Measurements from ENCODE around the gene BMF.

DNA sequence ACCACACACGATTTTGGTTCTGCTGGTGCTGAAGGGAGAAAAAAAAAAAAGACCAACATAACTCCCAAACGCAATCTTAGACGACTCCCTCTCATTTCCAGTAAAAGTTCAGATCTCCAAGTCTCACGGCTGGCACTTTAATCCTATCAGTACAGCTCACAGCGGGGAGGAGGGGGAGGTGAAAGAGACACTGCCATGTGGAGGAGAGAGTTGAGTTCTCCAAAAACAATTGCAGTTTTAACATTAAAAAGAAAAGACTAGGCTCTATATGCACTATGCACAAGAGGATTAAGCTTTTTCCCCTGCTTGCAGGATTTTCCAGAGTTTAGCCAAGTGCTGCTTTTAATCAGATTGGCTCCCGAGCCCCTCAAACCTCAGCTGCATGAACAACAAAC is 16.8 kb downstream of the BMF start:
- TF ChIP-seq, protein P1, sequence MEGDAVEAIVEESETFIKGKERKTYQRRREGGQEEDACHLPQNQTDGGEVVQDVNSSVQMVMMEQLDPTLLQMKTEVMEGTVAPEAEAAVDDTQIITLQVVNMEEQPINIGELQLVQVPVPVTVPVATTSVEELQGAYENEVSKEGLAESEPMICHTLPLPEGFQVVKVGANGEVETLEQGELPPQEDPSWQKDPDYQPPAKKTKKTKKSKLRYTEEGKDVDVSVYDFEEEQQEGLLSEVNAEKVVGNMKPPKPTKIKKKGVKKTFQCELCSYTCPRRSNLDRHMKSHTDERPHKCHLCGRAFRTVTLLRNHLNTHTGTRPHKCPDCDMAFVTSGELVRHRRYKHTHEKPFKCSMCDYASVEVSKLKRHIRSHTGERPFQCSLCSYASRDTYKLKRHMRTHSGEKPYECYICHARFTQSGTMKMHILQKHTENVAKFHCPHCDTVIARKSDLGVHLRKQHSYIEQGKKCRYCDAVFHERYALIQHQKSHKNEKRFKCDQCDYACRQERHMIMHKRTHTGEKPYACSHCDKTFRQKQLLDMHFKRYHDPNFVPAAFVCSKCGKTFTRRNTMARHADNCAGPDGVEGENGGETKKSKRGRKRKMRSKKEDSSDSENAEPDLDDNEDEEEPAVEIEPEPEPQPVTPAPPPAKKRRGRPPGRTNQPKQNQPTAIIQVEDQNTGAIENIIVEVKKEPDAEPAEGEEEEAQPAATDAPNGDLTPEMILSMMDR (IDR thresholded peaks at IDR 0.05) = no peak
- no peak for TF ChIP-seq POLR2A (IDR thresholded peaks at IDR 0.05)
- no peak for TF ChIP-seq POLR2AphosphoS5 (IDR thresholded peaks at IDR 0.05)
- no peak for TF ChIP-seq EP300 (IDR thresholded peaks at IDR 0.05)

Data from upper lobe of left lung (tissue), 4 donors.